ENCODE data around the gene TDG. TPM values are rescaled to one million over a fixed set of nuclear protein-coding genes. Genes with fewer than 3 reads are reported as not detected.
"Not testable (repeated sequence)": the region's sequence is repeated elsewhere in the genome, so short reads cannot be mapped to it uniquely, and the experiment has no call there.

Gene TDG
- total RNA-seq, 2 experiments from 2014 or later = 35.4 to 37.2 TPM

DNA sequence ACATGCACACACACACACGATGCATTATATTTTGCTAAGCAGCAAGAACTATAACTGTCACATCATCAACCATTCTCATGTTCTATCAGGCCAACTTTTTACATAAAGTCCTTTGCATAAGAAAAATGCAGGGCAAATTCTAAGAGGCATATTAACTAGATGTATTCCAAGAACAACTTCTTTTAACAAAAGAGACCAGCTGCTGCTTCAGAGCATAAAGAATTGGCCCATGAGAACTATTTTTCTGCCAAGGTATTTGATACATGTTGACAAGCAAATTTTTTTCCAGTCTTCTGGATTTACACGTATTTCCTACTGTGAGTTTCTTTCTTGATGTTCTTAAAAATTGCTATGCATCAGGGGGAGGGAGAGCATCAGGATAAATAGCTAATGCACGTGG lies 57.1 kb downstream of the TDG start:
- H3K9me3 Mint-ChIP-seq (ENCODE audit: low read depth) = no peaks in the 10 kb centered on the region
- ATAC-seq (no peak), DNase-seq (no peak)
- no peaks in the 10 kb centered on the region for H3K36me3 Mint-ChIP-seq (ENCODE audit: low read depth)
- H3K27me3 Mint-ChIP-seq = peaks cover 25% of the 10 kb centered on the region
- H3K4me3 Mint-ChIP-seq = no peak overlapping the region
- no peaks in the 10 kb centered on the region for H3K4me1 Mint-ChIP-seq
- no peak overlapping the region for H3K27ac Mint-ChIP-seq
- CTCF ChIA-PET = interaction anchor here (0.9 kb wide), 1 partner anchor 12 kb away, joined by 3 read pairs; no protein-coding TSS in a partner anchor
- POLR2A ChIA-PET = no interaction called here
- intact Hi-C loops (cut with DNase I, micrococcal nuclease) = no loop called here

GRCh38 chr12:104023710-104024109 lies 58.0 kb downstream of the TDG start:
- CTCF ChIA-PET = interaction anchor here (0.9 kb wide), 1 partner anchor 13 kb away, joined by 3 read pairs; no protein-coding TSS in a partner anchor
- Mint-ChIP-seq H3K27me3 (peaks cover 25% of the 10 kb centered on the region), H3K9me3 (ENCODE audit: low read depth) (no peaks in the 10 kb centered on the region), H3K4me1 (no peaks in the 10 kb centered on the region), H3K4me3 (no peak overlapping the region), H3K27ac (no peak overlapping the region), H3K36me3 (ENCODE audit: low read depth) (no peaks in the 10 kb centered on the region)
- ATAC-seq (no peak), DNase-seq (no peak)
- POLR2A ChIA-PET = no interaction called here
- intact Hi-C loops (cut with DNase I, micrococcal nuclease) = no loop called here

DNA sequence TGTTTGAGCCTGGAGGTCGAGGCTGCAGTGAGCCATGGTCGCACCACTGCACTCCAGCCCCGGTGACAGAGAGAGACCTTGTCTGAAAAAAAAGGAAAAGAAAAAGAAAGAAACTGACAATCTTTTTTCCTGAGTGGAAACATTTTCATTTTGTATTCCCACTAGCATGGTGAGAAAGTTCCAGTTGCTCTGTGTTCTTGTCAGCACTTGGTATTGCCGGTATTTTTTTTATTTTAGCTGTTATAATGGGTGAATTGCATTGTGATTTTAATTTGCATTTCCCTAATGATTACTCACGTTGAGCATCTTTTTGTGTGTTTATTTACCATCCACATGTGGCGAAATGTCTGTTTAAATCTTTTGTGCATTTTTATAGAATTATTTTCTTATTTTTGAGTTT lies 58.7 kb downstream of the TDG start:
- POLR2A ChIA-PET = no interaction called here
- Mint-ChIP-seq H3K36me3 (ENCODE audit: low read depth) (no peaks in the 10 kb centered on the region), H3K4me1 (no peaks in the 10 kb centered on the region), H3K9me3 (ENCODE audit: low read depth) (no peaks in the 10 kb centered on the region), H3K27ac (no peak overlapping the region), H3K27me3 (peaks cover 23% of the 10 kb centered on the region), H3K4me3 (no peak overlapping the region)
- intact Hi-C loops (cut with DNase I, micrococcal nuclease) = no loop called here
- CTCF ChIA-PET = no interaction called here
- DNase-seq (no peak), ATAC-seq (no peak)

DNA sequence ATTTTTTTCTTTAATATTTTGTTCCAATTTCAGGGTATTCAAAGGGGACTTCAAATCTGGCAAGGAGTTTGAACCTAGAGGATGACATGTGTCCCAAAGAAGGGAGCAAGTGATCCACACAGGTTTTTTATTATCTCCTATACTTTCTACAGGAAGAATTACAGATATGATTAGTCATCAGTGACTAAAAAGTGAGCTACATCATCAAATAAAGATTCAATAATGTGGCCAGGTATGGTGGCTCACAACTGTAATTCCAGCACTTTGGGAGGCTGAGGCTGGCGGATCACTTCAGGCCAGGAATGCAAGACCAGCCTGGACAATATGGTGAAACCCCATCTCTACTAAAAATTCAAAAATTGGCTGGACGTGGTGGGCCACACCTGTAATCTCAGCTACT lies 60.1 kb downstream of the TDG start:
- intact Hi-C loops (cut with DNase I, micrococcal nuclease) = no loop called here
- Mint-ChIP-seq H3K36me3 (ENCODE audit: low read depth) (no peaks in the 10 kb centered on the region), H3K9me3 (ENCODE audit: low read depth) (no peaks in the 10 kb centered on the region), H3K27me3 (peaks cover 16% of the 10 kb centered on the region), H3K4me3 (no peak overlapping the region), H3K27ac (no peak overlapping the region), H3K4me1 (no peaks in the 10 kb centered on the region)
- ATAC-seq (no peak), DNase-seq (no peak)
- ChIA-PET POLR2A (no interaction called here), CTCF (no interaction called here)

- intact Hi-C loops (cut with DNase I, micrococcal nuclease) = no loop called here
- Mint-ChIP-seq H3K27me3 (peaks cover 7% of the 10 kb centered on the region), H3K4me3 (no peak overlapping the region), H3K9me3 (ENCODE audit: low read depth) (no peaks in the 10 kb centered on the region), H3K36me3 (ENCODE audit: low read depth) (no peaks in the 10 kb centered on the region), H3K4me1 (no peaks in the 10 kb centered on the region), H3K27ac (no peak overlapping the region)
- CTCF ChIA-PET = interaction anchor here (0.7 to 0.8 kb wide), 2 partner anchors 82 to 203 kb away, joined by 3 read pairs; no protein-coding TSS in a partner anchor
- POLR2A ChIA-PET = no interaction called here
- DNase-seq (no peak), ATAC-seq (no peak)
Observed at GRCh38 chr12:104026841-104027599, 61.3 kb downstream of the TDG start.

- H3K4me1 Mint-ChIP-seq; ATAC-seq; H3K36me3 Mint-ChIP-seq (ENCODE audit: low read depth); DNase-seq; H3K27me3 Mint-ChIP-seq; H3K27ac Mint-ChIP-seq; intact Hi-C loops (cut with DNase I, micrococcal nuclease); H3K9me3 Mint-ChIP-seq (ENCODE audit: low read depth); CTCF ChIA-PET; POLR2A ChIA-PET; H3K4me3 Mint-ChIP-seq: not testable (repeated sequence)
Observed at GRCh38 chr12:104030596-104030995, 64.9 kb downstream of the TDG start.

- intact Hi-C loops (cut with DNase I, micrococcal nuclease); H3K27ac Mint-ChIP-seq; H3K4me1 Mint-ChIP-seq; H3K9me3 Mint-ChIP-seq (ENCODE audit: low read depth); H3K36me3 Mint-ChIP-seq (ENCODE audit: low read depth); ATAC-seq; DNase-seq; H3K4me3 Mint-ChIP-seq: not testable (repeated sequence)
- H3K27me3 Mint-ChIP-seq = peaks cover 15% of the 10 kb centered on the region
- ChIA-PET CTCF (interaction anchor here (0.7 kb wide), 1 partner anchor 249 kb away, joined by 3 read pairs; no protein-coding TSS in a partner anchor), POLR2A (interaction anchor here (0.7 kb wide), 1 partner anchor 73 kb away, joined by 6 read pairs; no protein-coding TSS in a partner anchor)
Observed at GRCh38 chr12:104036143-104036542, 70.5 kb downstream of the TDG start.

Other genes starting within 250 kb of the TDG start
- 1 to 10 TPM; 7.3 to 8.9 TPM for gene NT5DC3, start 124.6 kb upstream of the TDG start, total RNA-seq
- 100 to 1,000 TPM; 384 to 394 TPM for gene HSP90B1, start 35.5 kb upstream of the TDG start, total RNA-seq
- gene GLT8D2, start 84.3 kb downstream of the TDG start, total RNA-seq = under 1 TPM in 1 of 2 experiments, not detected in 1; 0.23 TPM
- gene HCFC2, start 98.7 kb downstream of the TDG start, total RNA-seq = 1 to 10 TPM; 6.4 to 6.5 TPM
- 10 to 100 TPM; 18.8 to 27.2 TPM for gene NFYB, start 172.3 kb downstream of the TDG start, total RNA-seq
- gene TXNRD1, start 249.9 kb downstream of the TDG start, total RNA-seq = 10 to 100 TPM; 66.7 to 88.0 TPM

All from activated CD4-positive, alpha-beta T cell treated with anti-CD3 and anti-CD28 coated beads for 36 hours (primary cell).